GM21367 (cell line): ENCODE results near the gene LPCAT4.
A peak's percentile ranks its signal among the peaks of the same experiment; 100 is the strongest.
"Not testable (repeated sequence)": the region's sequence is repeated elsewhere in the genome, so short reads cannot be mapped to it uniquely, and the experiment has no call there.

Experiments used
- ATAC-seq: cut with Tn5 transposase; IDR thresholded peaks from one replicate; pipeline ENCODE4 v1.9.1; 2021; ENCODE audit not compliant: unreplicated experiment

Gene LPCAT4

GRCh38 chr15:34367101-34368081 lies at the start of gene LPCAT4:
Gene LPCAT4 (minus strand): TSS chr15:34367196. CDS start chr15:34367100, 96 bp downstream.
- ATAC-seq: peak; percentile 67

- ATAC-seq: not testable (repeated sequence)
Measured at GRCh38 chr15:34409511-34409910, 42.5 kb upstream of the LPCAT4 start.

GRCh38 chr15:34408973-34409372 lies 42.0 kb upstream of the LPCAT4 start:
- not testable (repeated sequence) for ATAC-seq

GRCh38 chr15:34403899-34404298 lies 36.9 kb upstream of the LPCAT4 start:
- not testable (repeated sequence) for ATAC-seq

- not testable (repeated sequence) for ATAC-seq
Measured at GRCh38 chr15:34403160-34403598, 36.2 kb upstream of the LPCAT4 start.

- not testable (repeated sequence) for ATAC-seq
Measured at GRCh38 chr15:34397637-34398259, 30.8 kb upstream of the LPCAT4 start.

GRCh38 chr15:34392981-34393380 lies 26.0 kb upstream of the LPCAT4 start:
- not testable (repeated sequence) for ATAC-seq

- not testable (repeated sequence) for ATAC-seq
Measured at GRCh38 chr15:34389594-34390086, 22.6 kb upstream of the LPCAT4 start.

- not testable (repeated sequence) for ATAC-seq
Measured at GRCh38 chr15:34381829-34382521, 15.0 kb upstream of the LPCAT4 start.

- not testable (repeated sequence) for ATAC-seq
Measured at GRCh38 chr15:34380491-34380890, 13.5 kb upstream of the LPCAT4 start.

GRCh38 chr15:34376856-34377255 lies 9.9 kb upstream of the LPCAT4 start:
- ATAC-seq: no peak

GRCh38 chr15:34375541-34375940 lies 8.5 kb upstream of the LPCAT4 start:
- not testable (repeated sequence) for ATAC-seq

GRCh38 chr15:34374816-34375215 lies 7.8 kb upstream of the LPCAT4 start:
- no peak for ATAC-seq

GRCh38 chr15:34373951-34374350 lies 7.0 kb upstream of the LPCAT4 start:
- no peak for ATAC-seq

- no peak for ATAC-seq
Measured at GRCh38 chr15:34370643-34371042, 3.6 kb upstream of the LPCAT4 start.

- no peak for ATAC-seq
Measured at GRCh38 chr15:34370129-34370528, 3.1 kb upstream of the LPCAT4 start.

- no peak for ATAC-seq
Measured at GRCh38 chr15:34366271-34367065, 528 bp downstream of the LPCAT4 start.

GRCh38 chr15:34365836-34366235 lies 1.2 kb downstream of the LPCAT4 start:
- ATAC-seq: no peak

- ATAC-seq: no peak
Measured at GRCh38 chr15:34365091-34365825, 1.7 kb downstream of the LPCAT4 start.

GRCh38 chr15:34364041-34364440 lies 3.0 kb downstream of the LPCAT4 start:
- no peak for ATAC-seq
